HCT116 (cell line): ENCODE data around the gene MAPRE3. TPM values are rescaled to one million over a fixed set of nuclear protein-coding genes. Genes with fewer than 3 reads are reported as not detected.

Experiments used
- ATAC-seq: fragments of 200-7000 bp; cut with Tn5 transposase; 2 replicates; pipeline ENCODE4 v1.9.1; 2020; ENCODE audit warnings: mild to moderate bottlenecking, moderate library complexity
- BruUV-seq: library from RNA; stranded (reverse); fragments of 400-500 nt; replicated peaks from 2 replicates; lab custom pipeline; 2021; lab: Mats Ljungman, UMichigan
- CTCF ChIA-PET: fragments of 300-600 bp; sonication (Branson Sonifier 250); formaldehyde crosslinking; loops from one replicate; lab custom pipeline; 2021; ENCODE audit warnings: antibody characterized with exemption; lab: Charles Lee
- POLR2A ChIA-PET: fragments of 300-600, 350-600 bp; sonication (Branson Sonifier 250); formaldehyde crosslinking; loops from one replicate; lab custom pipeline; 2021; ENCODE audit warnings: antibody characterized with exemption; lab: Charles Lee
- RAD21 ChIA-PET, 2 experiments: fragments of 300-600 bp; sonication (Branson Sonifier 250); formaldehyde crosslinking; loops; one replicate each; lab custom pipeline; 2023; ENCODE audit warnings: low total read pairs in 2 of 2; ENCODE audit not compliant: uncharacterized antibody in 2 of 2, unreplicated experiment in 2 of 2, low non-redundant PET in 1 of 2; lab: Charles Lee
- DNase-seq: peaks from one replicate; pipeline ENCODE4 v3.0.0-alpha.2; 2010; ENCODE audit warnings: low read depth, low spot score
- H2AFZ ChIP-seq: fragments of 200-600 bp; shearing (Covaris generic), sonication (generic); 2 replicates; pipeline ENCODE4 v1.6.1; 2017; ENCODE audit warnings: low read depth, mixed run types, mixed read lengths, antibody characterized with exemption, low read length; ENCODE audit not compliant: poor library complexity, severe bottlenecking
- H3K27ac ChIP-seq: 2 replicates; pipeline ENCODE4 v1.5.1; 2012; ENCODE audit warnings: low read depth, low read length
- H3K27me3 ChIP-seq: fragments of 200-600 bp; sonication (generic); 2 replicates; pipeline ENCODE4 v1.6.1; 2016; ENCODE audit warnings: mixed run types, low read length, mixed read lengths; ENCODE audit not compliant: insufficient read depth
- H3K36me3 ChIP-seq, 2 experiments: fragments of 200-500 bp in 1 of 2; fragments of 200-600 bp in 1 of 2; sonication (Bioruptor generic) in 1 of 2; sonication (generic) in 1 of 2; 2 replicates each; pipeline versions ENCODE4 v1.5.1 to v1.6.1; 2014 to 2016; ENCODE audit warnings: low read length in 2 of 2, inconsistent platforms in 1 of 2, mixed read lengths in 1 of 2, mixed run types in 1 of 2; ENCODE audit not compliant: insufficient read depth in 2 of 2, control insufficient read depth in 1 of 2
- H3K4me1 ChIP-seq, 2 experiments: fragments of 200-600 bp in 1 of 2; sonication (generic) in 1 of 2; 2 replicates each; pipeline versions ENCODE4 v1.5.1 to v1.6.1; 2012 to 2017; ENCODE audit warnings: low read length in 2 of 2, inconsistent platforms in 1 of 2, mild to moderate bottlenecking in 1 of 2, mixed read lengths in 1 of 2, mixed run types in 1 of 2, moderate library complexity in 1 of 2; ENCODE audit not compliant: insufficient read depth in 2 of 2, control insufficient read depth in 1 of 2
- H3K4me2 ChIP-seq: fragments of 200-600 bp; sonication (generic); 2 replicates; pipeline ENCODE4 v1.6.1; 2017; ENCODE audit warnings: mixed run types, low read length, mixed read lengths
- H3K4me3 ChIP-seq, 2 experiments: fragments of 200-600 bp in 1 of 2; sonication (generic) in 1 of 2; replicated peaks in 1 of 2; 2 replicates each; pipeline ENCODE4 v1.5.1; 2011 to 2016; ENCODE audit warnings: low read length in 2 of 2, control low read depth in 1 of 2, low read depth in 1 of 2, mild to moderate bottlenecking in 1 of 2, mixed read lengths in 1 of 2, mixed run types in 1 of 2
- H3K79me2 ChIP-seq: fragments of 200-600 bp; sonication (generic); 2 replicates; pipeline ENCODE4 v1.6.1; 2017; ENCODE audit warnings: mild to moderate bottlenecking, mixed run types, low read length, moderate library complexity, mixed read lengths; ENCODE audit not compliant: insufficient read depth
- H3K9ac ChIP-seq: fragments of 200-600 bp; sonication (generic); 2 replicates; pipeline ENCODE4 v1.6.1; 2016; ENCODE audit warnings: low read length, mixed read lengths
- H3K9me2 ChIP-seq: fragments of 200-600 bp; sonication (generic), shearing (Covaris generic); 2 replicates; pipeline ENCODE4 v1.6.1; 2017; ENCODE audit warnings: mixed run types, mild to moderate bottlenecking, moderate library complexity; ENCODE audit not compliant: insufficient read depth
- H3K9me3 ChIP-seq, 2 experiments: fragments of 200-500 bp in 1 of 2; fragments of 200-600 bp in 1 of 2; sonication (Bioruptor generic) in 1 of 2; sonication (generic) in 1 of 2; 2 replicates each; pipeline ENCODE4 v1.6.1; 2014 to 2017; ENCODE audit warnings: low read length in 2 of 2, mixed read lengths in 2 of 2, inconsistent platforms in 1 of 2, low read depth in 1 of 2, mild to moderate bottlenecking in 1 of 2, mixed run types in 1 of 2, moderate library complexity in 1 of 2; ENCODE audit not compliant: control insufficient read depth in 1 of 2, insufficient read depth in 1 of 2
- H4K20me1 ChIP-seq: fragments of 200-600 bp; sonication (generic), shearing (Covaris generic); 2 replicates; pipeline ENCODE4 v1.6.1; 2017; ENCODE audit warnings: mixed run types, mild to moderate bottlenecking, moderate library complexity; ENCODE audit not compliant: insufficient read depth
- EGR1 ChIP-seq: IDR thresholded peaks from 2 replicates; pipeline ENCODE4 v1.6.1; 2012; ENCODE audit warnings: low read depth
- ELF1 ChIP-seq: IDR thresholded peaks from 2 replicates; pipeline ENCODE4 v1.6.1; 2012; ENCODE audit warnings: low read depth, borderline replicate concordance
- JUND ChIP-seq: IDR thresholded peaks from 2 replicates; pipeline ENCODE4 v1.6.1; 2012
- POLR2A ChIP-seq: IDR thresholded peaks from 2 replicates; pipeline ENCODE4 v1.7.0; 2011; ENCODE audit warnings: borderline replicate concordance; ENCODE audit not compliant: insufficient read depth, insufficient read length; ENCODE audit errors: extremely low read depth
- POLR2AphosphoS5 ChIP-seq: IDR thresholded peaks from 2 replicates; pipeline ENCODE4 v1.6.1; 2011; ENCODE audit warnings: mild to moderate bottlenecking, low read depth, low read length, moderate library complexity
- RAD21 ChIP-seq: IDR thresholded peaks from 2 replicates; pipeline ENCODE4 v1.6.1; 2012; ENCODE audit warnings: low read depth, mild to moderate bottlenecking
- SIN3A ChIP-seq: IDR thresholded peaks from 2 replicates; pipeline ENCODE4 v1.6.1; 2012; ENCODE audit warnings: low read depth
- YY1 ChIP-seq: IDR thresholded peaks from 2 replicates; pipeline ENCODE4 v1.6.1; 2011; ENCODE audit warnings: low read length, low read depth, moderate library complexity, mild to moderate bottlenecking; ENCODE audit not compliant: insufficient replicate concordance; ENCODE audit errors: extremely low read depth
- intact Hi-C: fragments of 100-400 bp; cut with micrococcal nuclease; formaldehyde crosslinking; loops from 2 replicates; pipeline ENCODE4 v1.10.0; 2022
- total RNA-seq: library from RNA; stranded (reverse); gene quantifications from one replicate; pipeline ENCODE4 v1.2.1, GENCODE V29; 2021; ENCODE audit not compliant: unreplicated experiment
- TF ChIP-seq, protein P1 (sequence below): IDR thresholded peaks from 2 replicates; pipeline ENCODE4 v1.6.1; 2012; ENCODE audit warnings: low read depth
- TF ChIP-seq, protein P2 (sequence below): IDR thresholded peaks from 2 replicates; pipeline ENCODE4 v1.6.1; 2012

The MAPRE3 gene
- total RNA-seq, 1 experiment from 2014 or later = 12.1 TPM

DNA sequence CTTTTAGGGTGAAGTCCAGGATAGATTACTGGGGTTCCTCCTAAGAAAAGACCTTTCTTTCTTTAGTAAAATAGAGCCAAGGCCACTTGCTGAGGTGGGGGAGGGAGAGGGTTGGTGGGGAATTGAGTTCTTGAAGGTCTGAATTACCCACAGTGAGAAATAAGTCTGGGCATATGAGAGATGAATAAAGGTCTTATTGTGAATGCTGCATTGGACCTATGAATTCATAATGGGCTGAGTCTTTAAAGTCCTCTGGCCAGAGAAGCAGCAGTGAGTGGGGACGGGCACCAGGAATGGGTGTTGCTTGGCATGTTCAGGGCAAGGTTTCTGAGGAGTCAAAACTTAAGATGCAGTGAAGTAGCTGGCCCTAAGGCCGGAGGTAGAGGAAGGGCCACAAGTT, 10.5 kb downstream of the MAPRE3 start:
- Histone ChIP-seq H3K27ac (no peak overlapping the region), H2AFZ (no peak overlapping the region), H3K4me1 (peaks cover 10 to 24% of the 10 kb centered on the region in 2 experiments), H3K27me3 (no peaks in the 10 kb centered on the region), H3K4me2 (no peak overlapping the region), H3K79me2 (no peaks in the 10 kb centered on the region), H3K9me2 (no peaks in the 10 kb centered on the region), H3K4me3 (no peak overlapping the region), H4K20me1 (no peaks in the 10 kb centered on the region), H3K9me3 (no peaks in the 10 kb centered on the region), H3K36me3 (no peaks in the 10 kb centered on the region), H3K9ac (no peak overlapping the region)
- TF ChIP-seq EGR1 = no peak
- TF ChIP-seq RAD21 = no peak
- TF ChIP-seq, protein P1, sequence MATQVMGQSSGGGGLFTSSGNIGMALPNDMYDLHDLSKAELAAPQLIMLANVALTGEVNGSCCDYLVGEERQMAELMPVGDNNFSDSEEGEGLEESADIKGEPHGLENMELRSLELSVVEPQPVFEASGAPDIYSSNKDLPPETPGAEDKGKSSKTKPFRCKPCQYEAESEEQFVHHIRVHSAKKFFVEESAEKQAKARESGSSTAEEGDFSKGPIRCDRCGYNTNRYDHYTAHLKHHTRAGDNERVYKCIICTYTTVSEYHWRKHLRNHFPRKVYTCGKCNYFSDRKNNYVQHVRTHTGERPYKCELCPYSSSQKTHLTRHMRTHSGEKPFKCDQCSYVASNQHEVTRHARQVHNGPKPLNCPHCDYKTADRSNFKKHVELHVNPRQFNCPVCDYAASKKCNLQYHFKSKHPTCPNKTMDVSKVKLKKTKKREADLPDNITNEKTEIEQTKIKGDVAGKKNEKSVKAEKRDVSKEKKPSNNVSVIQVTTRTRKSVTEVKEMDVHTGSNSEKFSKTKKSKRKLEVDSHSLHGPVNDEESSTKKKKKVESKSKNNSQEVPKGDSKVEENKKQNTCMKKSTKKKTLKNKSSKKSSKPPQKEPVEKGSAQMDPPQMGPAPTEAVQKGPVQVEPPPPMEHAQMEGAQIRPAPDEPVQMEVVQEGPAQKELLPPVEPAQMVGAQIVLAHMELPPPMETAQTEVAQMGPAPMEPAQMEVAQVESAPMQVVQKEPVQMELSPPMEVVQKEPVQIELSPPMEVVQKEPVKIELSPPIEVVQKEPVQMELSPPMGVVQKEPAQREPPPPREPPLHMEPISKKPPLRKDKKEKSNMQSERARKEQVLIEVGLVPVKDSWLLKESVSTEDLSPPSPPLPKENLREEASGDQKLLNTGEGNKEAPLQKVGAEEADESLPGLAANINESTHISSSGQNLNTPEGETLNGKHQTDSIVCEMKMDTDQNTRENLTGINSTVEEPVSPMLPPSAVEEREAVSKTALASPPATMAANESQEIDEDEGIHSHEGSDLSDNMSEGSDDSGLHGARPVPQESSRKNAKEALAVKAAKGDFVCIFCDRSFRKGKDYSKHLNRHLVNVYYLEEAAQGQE = no peak
- no peak for TF ChIP-seq ELF1
- no peak for TF ChIP-seq YY1
- TF ChIP-seq POLR2A = no peak
- TF ChIP-seq, protein P2, sequence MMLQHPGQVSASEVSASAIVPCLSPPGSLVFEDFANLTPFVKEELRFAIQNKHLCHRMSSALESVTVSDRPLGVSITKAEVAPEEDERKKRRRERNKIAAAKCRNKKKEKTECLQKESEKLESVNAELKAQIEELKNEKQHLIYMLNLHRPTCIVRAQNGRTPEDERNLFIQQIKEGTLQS = no peak
- no peak for TF ChIP-seq SIN3A
- TF ChIP-seq POLR2AphosphoS5 = no peak
- TF ChIP-seq JUND = no peak
- intact Hi-C loops = no loop called here
- CTCF ChIA-PET = interaction anchor here (1.4 to 1.6 kb wide), 2 partner anchors 15 to 30 kb away, joined by 3 to 4 read pairs; no protein-coding TSS in a partner anchor
- RAD21 ChIA-PET = no interaction called here
- POLR2A ChIA-PET = no interaction called here
- no TSS peak for BruUV-seq
- DNase-seq (no peak), ATAC-seq (no peak)
